Activated T-helper 9 cell treated with anti-CD3 and anti-CD28 coated beads, Interleukin-2, amount 50 U/mL, for 16 hours (primary cell): Measurements from ENCODE around the gene EHMT2.

Experiments used
- DNase-seq: peaks from one replicate; pipeline ENCODE4 v3.0.0-alpha.2; 2020; ENCODE audit warnings: low read depth

EHMT2 gene

GRCh38 chr6:31888276-31889258 lies 8.9 kb downstream of the EHMT2 start:
- DNase-seq = no peak

- DNase-seq = no peak
Measured at GRCh38 chr6:31887173-31888007, 10.1 kb downstream of the EHMT2 start.

DNA sequence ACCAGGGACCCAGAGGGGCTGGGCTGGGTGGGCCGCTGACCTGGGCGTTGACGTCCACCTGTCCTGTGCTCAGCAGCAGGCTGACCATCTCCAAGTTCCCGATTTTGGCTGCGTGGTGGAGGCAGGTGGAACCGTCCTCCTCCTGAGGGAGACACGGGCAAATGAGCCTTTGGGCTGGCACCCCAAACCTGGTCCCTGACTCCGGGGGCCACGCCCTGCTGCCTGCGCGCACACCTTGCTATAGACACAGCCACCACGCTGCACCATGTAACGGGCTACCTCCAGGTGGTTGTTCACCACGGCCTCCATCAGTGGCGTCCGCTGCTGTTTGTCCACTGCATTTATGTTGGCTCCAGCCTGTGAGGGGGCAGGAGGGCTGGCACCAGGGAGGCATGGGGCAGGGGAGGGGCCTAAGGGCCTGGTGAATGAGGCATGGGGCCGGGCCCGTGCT lies 10.9 kb downstream of the EHMT2 start:
- DNase-seq = no peak

GRCh38 chr6:31884528-31885035 lies 12.9 kb downstream of the EHMT2 start:
- no peak for DNase-seq

- no peak for DNase-seq
Measured at GRCh38 chr6:31883676-31884075, 13.8 kb downstream of the EHMT2 start.

DNA sequence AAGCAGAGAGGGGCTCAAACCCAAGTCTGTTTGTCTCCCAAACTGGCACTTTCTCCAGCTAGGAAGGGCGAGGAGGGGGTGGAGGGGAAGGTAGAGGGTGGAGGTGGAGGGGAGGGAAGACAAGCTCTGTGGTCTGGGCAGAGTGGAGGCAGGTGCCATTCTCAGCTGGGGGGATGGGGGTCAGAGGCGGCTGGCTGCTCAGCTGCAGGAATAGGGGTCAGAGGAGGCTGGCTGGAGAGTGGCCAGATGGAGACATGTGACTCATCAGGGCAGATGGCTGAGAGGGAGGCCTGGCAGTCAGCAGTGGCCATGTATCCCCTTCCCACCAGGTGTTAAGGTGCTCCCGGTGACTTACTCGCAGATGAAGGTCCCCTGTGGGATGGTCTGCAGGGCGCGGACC lies 15.2 kb downstream of the EHMT2 start:
- DNase-seq = no peak

DNA sequence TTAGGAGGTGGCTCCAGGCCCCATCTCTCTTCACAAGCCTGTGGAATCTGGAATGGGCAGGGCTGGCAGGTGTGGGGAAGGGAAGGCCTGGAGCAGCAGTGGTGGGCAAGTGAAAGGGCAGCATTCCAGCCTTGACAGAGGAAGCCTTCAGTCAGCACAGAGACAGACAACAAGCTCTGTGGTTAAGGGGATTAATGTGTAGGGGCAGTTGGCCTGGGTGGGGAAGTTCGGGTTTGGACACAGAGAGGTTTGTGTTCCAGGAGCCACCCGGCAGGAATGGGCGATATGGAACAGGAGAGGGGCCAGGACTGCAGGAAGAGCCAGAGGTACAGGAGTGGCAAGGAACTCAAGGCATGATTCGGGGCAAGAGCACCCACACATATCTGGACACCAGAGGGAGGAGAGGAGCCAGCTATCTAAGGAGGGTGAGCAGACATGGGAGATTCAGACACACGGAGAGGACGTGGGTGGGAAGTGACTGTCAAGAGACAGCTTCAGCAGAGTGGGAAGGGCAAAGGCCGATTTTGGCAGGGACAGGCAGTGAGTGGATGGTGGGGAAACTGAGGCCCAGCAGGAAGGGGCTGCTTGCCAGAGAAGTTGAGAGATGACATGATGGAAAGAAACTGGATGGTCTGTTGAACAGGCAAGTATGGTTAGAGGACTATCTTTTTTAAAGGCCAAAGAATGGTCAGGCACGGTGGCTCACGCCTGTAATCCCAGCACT lies 16.2 kb downstream of the EHMT2 start:
- no peak for DNase-seq

- no peak for DNase-seq
Measured at GRCh38 chr6:31880616-31881015, 16.9 kb downstream of the EHMT2 start.

GRCh38 chr6:31879901-31880300 lies 17.6 kb downstream of the EHMT2 start:
- no peak for DNase-seq

GRCh38 chr6:31879143-31879542 lies 18.4 kb downstream of the EHMT2 start:
- DNase-seq = no peak

- DNase-seq = no peak
Measured at GRCh38 chr6:31878726-31879125, 18.8 kb downstream of the EHMT2 start, which contains the start of gene SLC44A4. SLC44A4 (minus strand) TSS chr6:31878997; CDS start chr6:31878980, 17 bp downstream.

- DNase-seq = no peak
Measured at GRCh38 chr6:31878222-31878621, 19.3 kb downstream of the EHMT2 start.

DNA sequence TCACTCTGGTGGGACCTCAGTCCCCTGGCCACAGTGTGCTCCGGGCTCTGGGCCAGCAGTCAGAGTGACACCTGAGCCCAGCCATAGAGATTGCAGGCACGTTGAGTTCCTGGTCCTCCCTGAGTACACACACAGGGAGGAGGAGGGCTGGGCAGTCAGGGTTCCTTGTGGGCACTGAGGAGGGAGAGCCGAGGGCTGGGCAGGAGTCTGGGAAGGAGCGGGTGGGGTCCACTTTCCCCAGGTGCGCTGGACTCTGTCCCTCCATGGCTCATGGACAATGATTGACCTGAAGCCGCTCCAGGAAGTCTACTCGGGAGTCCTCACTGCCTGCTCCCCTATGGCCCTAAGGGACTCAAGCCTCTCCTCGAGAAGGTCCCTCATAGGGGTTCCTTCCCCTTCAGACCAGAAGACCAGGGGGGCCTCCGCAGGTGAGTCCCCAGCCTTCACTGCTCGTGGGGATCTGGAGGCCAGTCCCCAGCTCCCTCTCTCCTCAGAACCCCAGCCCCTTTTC lies 19.8 kb downstream of the EHMT2 start:
- DNase-seq = no peak

- DNase-seq = no peak
Measured at GRCh38 chr6:31877125-31877650, 20.3 kb downstream of the EHMT2 start.

DNA sequence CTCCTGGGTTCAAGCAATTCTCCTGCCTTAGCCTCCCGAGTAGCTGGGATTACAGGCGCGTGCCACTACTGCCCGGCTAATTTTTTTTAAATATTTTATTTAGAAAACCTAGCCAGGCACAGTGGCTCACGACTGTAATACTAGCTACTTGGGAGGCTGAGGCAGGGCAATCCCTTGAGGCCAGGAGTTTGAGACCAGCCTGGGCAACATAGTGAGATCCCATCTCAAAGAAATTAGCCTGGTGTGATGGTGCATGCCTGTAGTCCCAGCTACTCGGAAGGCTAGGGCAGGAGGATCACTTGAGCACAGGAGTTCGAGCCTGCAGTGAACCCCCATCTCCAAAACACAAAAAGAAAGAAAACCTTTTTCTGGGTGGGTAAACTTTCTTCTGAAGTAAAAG lies 21.1 kb downstream of the EHMT2 start:
- no peak for DNase-seq

DNA sequence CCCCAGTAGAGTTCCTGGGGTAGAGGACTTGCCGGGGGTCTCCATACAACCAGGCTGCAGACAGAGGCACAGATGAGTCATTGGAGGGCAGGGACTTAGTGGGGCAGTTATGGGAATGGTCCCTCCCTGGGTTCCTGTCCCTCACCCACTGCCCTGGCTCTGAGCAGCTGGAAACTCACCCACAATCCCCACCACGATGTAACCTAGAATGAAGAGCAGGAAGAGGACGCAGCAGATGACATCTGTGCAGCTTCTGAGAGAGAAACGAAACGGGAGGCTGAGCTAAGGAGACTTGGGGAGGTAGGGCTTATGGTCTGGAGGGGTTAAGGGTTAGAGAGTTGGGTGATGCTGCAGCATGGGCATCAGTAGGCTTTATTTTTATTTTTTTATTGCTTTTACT lies 21.6 kb downstream of the EHMT2 start:
- DNase-seq = no peak

DNA sequence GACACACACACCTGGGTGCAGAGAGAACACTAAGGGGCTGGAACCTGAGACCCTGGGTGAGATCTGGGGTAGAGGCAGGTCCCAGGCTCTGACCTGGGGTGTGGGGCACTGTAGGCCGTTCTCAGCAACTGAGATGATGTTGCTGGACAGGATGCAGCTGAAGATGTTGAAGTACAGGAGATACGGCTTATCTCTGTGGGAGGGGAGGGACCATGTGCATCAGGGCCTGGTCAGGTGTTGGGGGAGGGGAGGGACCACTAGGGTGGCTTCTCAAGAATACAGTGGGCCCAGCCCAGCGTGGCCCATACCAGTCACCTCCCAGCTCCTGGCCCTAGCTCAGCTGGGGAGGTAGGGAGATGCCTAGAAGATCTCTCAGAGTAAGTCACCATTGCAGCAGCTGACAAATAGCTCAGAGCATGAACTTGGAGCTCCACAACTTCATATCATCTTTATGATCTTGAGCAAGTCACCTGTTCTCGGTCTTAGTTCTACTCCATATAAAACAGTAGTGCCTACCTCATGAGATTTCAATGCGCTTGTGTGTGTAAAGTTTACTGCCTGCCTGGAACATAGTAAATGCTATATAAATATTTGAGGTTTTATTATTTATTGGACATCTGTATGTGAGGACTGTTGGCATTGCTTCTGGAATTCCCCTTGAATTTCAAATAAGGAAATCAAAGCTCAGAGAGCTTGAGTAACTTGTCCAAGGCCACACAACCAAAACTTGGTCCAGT lies 22.5 kb downstream of the EHMT2 start:
- DNase-seq = no peak

GRCh38 chr6:31874084-31874670 lies 23.3 kb downstream of the EHMT2 start:
- no peak for DNase-seq

DNA sequence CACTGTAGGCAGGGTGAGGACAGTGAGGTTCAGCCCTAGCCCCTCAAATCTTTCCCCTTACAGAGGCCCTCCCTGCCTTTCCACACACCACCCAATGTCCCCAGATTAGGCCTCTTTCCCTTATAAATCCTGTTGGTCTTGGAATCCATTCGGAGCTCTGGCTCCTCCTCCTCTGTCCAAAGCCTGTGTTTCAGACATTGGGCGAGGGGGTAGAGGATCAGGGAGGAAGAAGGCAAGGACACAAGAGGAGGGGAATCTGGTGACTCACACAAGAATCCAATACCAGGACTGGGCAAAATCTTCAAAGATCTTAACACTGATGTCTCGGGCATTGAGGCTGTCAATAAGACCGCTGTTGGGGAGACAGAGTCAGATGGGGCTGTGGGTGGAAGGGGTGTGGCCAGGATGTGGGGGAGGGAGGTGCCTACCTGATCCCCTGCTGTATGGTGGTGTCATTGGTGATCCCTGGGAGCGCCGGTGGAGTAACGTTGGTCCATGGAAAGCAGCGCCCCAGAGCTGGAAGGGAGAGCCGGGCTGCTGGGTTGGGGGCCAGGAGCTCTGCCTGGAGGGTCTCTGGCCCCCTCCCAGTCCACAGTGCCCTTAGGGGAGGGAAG lies 26.3 kb downstream of the EHMT2 start:
- no peak for DNase-seq

DNA sequence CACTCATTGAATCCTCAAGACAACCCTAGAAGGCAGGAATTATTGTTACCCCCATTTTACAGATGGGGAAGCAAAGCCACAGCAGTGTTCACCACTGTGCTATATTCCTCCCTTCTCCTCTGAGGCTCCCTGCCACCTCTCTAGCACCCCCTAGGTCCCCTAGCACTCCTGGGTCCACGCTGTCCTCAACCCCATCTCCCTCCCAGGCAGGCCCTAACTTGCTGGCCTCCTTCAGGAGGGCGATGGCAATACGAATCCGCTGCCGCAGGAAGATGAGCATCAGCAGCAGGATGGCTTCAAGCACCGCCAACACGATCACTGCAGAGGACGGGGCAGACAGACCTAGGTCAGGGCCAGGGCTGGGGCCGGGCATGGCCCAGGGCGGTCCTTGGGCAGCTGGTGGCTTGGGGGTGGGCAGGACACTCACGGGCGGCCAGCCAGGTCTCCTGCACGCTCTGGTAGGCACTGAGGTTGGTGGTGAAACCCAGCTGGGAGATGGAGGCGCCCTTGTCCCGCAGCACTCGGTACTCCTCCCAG lies 27.0 kb downstream of the EHMT2 start:
- no peak for DNase-seq
